Hepatic stellate cell (primary cell): ENCODE data around the gene KRT3.

Experiments
- DNase-seq: peaks from one replicate; pipeline ENCODE4 v3.0.0; 2011; ENCODE audit warnings: low spot score

Gene KRT3

DNA sequence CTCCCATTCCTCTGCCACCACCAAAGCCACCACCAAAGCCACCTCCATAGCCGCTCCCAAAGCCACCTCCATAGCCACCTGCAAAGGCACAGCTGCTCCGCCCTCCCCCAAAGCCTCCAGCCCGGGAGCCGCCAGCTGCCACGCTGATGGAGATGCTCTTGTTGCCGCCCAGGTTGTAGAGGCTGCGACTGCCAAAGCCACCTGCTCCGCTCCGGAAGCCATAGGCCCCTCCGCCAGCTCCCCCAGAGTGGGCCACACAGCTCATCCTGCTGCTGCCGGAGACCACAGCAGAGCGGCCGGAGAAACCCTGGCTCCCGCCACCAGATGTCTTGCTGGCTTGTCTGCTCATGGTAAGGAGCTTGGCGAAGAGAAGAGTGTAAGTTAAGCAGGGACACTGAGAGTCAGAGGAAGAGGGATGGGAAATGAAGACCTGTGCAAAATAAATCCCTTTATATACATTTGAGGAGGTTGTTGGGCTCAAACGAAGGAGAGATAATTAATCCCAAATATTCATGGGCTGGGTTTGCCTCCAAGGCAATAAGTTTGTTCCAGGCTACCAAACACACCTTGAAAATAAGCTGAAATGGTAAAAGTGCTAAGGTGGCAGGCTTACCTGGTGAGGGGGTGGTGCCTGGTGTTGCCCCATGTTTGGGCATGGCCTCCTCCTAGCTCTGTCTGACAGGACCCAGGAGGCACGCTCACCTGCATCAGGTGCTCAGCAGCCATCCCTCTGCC, at the start of gene KRT3:
TSS of gene KRT3 (minus strand) at position 424 of the 735 bp plus-strand sequence. CDS start at position 349, 75 bp downstream.
- DNase-seq = no peak

DNA sequence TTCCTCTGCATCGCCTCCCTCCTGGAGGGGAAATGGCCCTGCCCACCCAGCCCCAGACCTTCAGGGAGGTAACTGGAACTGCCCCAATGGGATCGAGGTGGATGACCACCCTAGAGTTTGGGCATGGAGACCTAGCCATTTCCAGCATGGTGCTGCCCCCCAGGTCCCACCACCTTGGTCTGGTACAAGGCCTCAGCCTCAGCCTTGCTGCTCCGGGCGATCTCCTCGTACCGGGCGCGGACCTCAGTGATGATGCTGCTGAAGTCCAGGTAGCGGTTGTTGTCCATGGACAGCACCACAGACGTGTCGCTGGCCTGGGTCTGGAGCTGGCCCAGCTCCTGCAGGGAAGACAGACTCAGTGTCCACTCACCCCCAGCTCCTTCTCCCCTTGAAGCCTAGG, 48.5 kb upstream of the KRT3 start:
- no peak for DNase-seq

DNA sequence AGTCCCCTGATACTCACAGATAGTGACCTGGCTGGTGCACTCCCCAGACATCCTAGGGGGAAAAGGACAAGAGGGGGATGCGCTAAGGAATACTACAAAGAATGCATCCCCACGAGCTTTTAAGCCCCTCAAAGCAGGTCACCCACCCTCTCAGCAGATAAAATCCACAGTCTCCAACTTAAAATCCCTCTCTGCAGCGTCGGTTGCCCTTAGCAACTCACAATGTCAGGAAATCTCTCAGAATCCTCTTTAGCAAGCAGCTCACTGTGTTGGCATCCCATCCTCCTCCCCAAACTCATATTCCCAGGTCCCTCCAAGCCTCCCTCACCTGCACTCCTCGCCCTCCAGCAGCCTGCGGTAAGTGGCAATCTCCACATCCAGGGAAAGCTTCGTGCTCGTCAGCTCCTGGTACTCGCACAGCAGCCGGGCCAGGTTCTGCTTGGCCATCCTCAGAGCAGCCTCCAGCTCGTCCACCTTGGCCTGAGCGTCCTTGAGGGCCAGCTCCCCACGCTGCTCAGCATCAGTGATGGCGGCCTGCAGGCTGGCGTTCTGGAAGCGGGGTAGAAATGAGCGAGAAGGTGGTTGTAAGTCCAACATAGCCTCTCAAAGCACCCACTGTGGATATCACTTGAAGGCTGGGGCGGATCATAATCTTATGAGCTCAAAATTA, 43.7 kb upstream of the KRT3 start:
- DNase-seq = no peak

DNA sequence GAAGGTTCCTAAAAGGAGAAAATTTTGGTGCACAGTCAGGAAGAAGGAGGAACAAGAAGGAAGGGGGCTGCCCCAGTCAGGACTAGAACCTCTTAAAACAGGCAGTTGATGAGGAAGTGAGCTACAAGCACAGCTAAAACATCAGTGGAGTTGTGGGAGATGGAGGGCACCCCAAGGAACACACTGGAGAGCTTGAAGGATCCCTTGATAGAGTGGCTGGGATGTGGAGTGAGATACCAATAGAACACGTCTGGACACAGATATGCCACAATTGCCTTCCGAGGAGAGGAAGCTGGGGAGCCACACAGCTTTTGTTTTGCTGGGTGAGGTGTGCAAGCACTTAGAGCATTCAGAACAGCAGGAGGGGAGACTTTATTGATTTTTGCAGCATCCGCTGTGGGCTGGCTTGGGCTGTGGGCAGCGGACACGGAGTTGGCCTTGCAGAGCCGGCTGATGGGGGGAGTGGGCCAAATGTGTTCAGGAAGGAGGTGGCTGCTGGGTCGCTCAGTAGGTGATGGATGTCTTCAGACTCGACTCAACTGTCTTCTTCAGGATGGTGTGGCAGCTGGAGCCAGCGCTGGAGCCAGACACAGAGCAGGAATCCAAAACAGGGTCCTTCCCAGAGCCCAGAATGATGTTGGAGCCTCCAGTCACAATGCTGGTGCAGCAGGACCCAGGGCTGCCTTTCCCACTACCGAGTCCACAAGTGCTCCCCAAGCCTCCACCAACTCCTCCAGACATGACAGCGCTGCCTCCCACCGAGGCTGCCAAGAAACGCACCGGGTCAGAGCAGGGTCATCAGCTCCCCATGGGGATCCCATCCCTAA, 42.9 kb upstream of the KRT3 start:
- no peak for DNase-seq

- no peak for DNase-seq
Observed at GRCh38 chr12:52837781-52838608, 42.1 kb upstream of the KRT3 start.

DNA sequence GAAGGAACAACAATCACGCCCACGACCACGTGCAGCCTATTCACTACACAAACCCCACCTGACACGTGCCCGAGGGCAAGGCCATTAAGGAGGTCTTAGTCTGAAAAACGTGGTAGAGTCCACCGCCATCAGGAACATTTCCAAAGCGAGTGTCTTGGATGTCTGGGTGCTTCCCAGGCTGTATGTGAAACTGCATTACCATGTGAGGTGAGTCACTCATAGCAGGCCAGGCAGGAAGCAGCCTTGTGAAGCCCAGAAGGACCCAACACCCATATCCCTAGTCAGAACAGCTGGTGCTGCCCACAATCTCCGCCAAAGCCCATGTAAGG, 41.5 kb upstream of the KRT3 start:
- peak; percentile 86 for DNase-seq

GRCh38 chr12:52836491-52837412, 40.8 kb upstream of the KRT3 start:
- DNase-seq = no peak

- peak; percentile 73 for DNase-seq
Observed at GRCh38 chr12:52836042-52836466, 40.1 kb upstream of the KRT3 start.

DNA sequence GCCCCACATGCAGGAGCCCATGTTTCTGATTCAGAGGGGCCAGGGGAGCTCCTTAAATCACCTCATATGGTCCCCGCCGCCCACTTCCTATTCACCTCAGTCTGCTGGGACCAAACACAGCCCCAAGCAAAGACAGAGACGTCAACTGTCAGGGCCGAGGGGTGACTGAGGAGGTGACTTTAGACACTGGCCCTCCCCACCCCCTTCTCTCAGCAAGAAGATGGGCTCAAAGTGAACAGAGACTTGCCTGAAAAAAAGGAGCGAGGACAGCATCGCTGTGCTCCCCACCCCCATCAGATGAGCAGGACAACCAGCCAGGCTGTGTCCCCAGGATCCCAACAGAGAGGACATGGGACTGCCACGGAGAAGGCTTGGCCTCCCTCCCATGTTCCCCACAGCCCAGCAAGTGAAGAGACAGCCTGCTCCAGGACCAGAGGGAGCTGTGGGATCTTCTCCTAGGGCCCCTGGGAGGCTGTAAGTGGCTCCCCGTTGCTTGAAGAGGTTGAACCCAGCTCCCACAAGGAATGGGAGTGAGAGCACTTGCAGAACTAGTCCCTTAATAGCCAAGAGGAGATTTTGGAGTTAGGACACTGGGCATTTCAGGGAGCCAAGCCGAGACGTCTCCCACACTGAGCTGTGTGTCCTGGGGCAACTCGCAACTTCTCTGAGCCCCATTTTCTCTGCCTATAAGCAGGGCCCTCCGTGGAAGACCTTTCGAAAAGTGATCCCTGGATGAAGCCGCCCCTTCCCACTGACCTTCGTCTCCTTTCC, 39.5 kb upstream of the KRT3 start:
- no peak for DNase-seq

DNA sequence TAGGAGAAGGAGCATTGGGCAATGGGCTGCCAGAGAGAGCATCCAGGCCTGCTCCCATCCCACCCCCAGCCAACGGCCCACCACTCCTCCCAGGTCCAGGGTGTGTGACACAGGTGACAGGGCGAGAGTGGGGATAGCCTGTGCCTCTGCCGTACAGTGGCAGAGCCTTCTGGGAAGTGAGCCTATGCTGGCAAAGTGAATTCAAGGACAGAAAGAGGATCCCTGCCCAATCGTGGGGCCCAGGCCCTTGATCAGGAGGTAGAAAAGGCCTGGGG, 38.7 kb upstream of the KRT3 start:
- no peak for DNase-seq

DNA sequence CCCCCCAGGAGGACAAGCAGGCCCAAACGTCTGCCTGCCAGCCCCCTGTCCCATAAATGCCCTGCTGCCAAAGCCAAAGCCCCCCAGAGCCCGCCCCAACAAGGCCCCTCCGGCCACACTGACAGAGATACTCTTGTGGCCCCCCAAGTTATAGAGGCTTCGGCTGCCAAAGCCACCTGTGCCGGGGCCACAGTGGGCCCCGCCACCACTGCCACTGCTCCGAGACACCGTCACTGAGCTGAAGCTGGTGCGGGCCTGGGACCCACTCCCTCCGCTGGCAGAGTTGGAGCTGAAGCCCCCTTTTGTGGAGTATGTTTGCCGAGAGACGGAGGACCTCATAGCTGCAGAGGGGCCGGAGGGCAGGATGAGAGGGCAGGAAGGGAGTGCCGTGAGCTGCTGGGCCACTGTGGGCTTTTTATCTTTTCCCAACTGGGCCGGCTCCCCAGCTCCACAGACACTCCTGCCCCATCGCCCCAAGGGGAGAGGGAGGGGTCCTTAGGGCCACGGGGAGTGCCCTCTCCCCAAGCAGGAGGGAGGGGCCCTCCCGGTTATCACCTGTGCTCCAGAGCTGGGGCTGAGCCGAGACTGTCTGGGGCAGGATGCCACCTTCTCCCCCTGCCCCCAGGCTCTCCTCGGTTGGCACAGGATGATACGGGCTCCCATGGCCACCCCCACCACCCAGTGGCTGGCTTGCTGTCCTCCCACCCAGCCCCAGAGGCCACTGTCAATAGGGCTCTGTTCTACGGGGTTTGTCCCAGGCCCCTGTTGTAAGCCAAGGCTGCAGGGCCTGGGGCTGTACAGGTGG, 38.2 kb upstream of the KRT3 start, which contains the start of gene KRT79:
TSS of gene KRT79 (minus strand) at position 390 of the 805 bp plus-strand sequence. CDS start at position 339, 51 bp downstream.
- no peak for DNase-seq

GRCh38 chr12:52832985-52833905, 37.3 kb upstream of the KRT3 start:
- no peak for DNase-seq

GRCh38 chr12:52832451-52832850, 36.5 kb upstream of the KRT3 start:
- no peak for DNase-seq

GRCh38 chr12:52831251-52831650, 35.3 kb upstream of the KRT3 start:
- DNase-seq = no peak

- DNase-seq = no peak
Observed at GRCh38 chr12:52829986-52830770, 34.3 kb upstream of the KRT3 start.

DNA sequence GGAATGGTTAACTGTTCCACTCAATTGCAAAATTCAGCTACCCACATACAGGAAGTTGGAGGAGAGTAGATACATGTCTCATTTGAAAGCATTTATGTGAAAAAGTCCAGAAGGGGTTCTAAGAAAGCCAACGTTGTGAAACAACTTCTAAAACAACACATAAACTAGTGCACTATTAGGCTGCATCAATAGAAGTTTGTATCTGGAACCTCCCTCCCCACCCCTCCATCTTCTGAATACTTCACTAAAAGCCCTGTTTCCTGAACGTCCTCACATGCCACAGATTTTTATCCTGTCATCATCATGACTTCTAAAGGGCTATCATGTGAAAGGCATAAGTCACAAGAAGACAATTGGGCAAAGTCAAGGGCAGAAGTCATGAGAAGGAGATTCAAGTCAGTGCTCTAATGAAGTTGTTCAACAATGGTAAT, 32.7 kb upstream of the KRT3 start:
- no peak for DNase-seq

GRCh38 chr12:52828156-52828555, 32.2 kb upstream of the KRT3 start:
- no peak for DNase-seq
